A549 (cell line): ENCODE results near the gene ACSL4.

Experiments
- CEBPB ChIP-seq, 2 experiments: fragments of >200 bp in 1 of 2; sonication (Bioruptor Twin) in 1 of 2; formaldehyde crosslinking in 1 of 2; IDR thresholded peaks; 2 replicates each; pipeline ENCODE4 v1.6.1; 2012 to 2016
- EP300 ChIP-seq, 2 experiments: fragments of >200 bp; sonication (Bioruptor Twin); formaldehyde crosslinking; IDR thresholded peaks; 2 replicates in 1 of 2; 3 replicates in 1 of 2; pipeline ENCODE4 v1.6.1; 2016 to 2017
- FOSB ChIP-seq: fragments of 250-450 bp; sonication (Bioruptor Pico); IDR thresholded peaks from 2 replicates; pipeline ENCODE4 v1.5.0; 2020; ENCODE audit warnings: mild to moderate bottlenecking, moderate library complexity
- MAFK ChIP-seq: fragments of 450-650 bp; IDR thresholded peaks from 2 replicates; pipeline ENCODE4 v1.6.1; 2014; ENCODE audit not compliant: partially characterized antibody
- MYC ChIP-seq: IDR thresholded peaks from 2 replicates; pipeline ENCODE4 v1.6.1; 2012; ENCODE audit warnings: mild to moderate bottlenecking, inconsistent platforms, low read length, improper control_type of control experiment, borderline replicate concordance
- POLR2A ChIP-seq: IDR thresholded peaks from 2 replicates; pipeline ENCODE4 v1.6.1; 2012; ENCODE audit warnings: mild to moderate bottlenecking, low read length
- RAD21 ChIP-seq, 2 experiments: fragments of >200 bp in 1 of 2; sonication (Bioruptor Twin) in 1 of 2; formaldehyde crosslinking in 1 of 2; IDR thresholded peaks in 1 of 2; conservative IDR thresholded peaks in 1 of 2; 2 replicates in 1 of 2; 3 replicates in 1 of 2; pipeline ENCODE4 v1.6.1; 2012 to 2018; ENCODE audit warnings: inconsistent platforms in 1 of 2
- RARB ChIP-seq: fragments of 250-450 bp; sonication (Bioruptor Pico); IDR thresholded peaks from 2 replicates; pipeline ENCODE4 v1.8.0; 2021; ENCODE audit warnings: mild to moderate bottlenecking, moderate library complexity
- RCOR1 ChIP-seq: fragments of 150-350 bp; IDR thresholded peaks from 2 replicates; pipeline ENCODE4 v1.6.1; 2014; ENCODE audit warnings: antibody characterized with exemption, low read length, low read depth
- SMC3 ChIP-seq: fragments of >200 bp; sonication (Bioruptor Twin); formaldehyde crosslinking; IDR thresholded peaks from 3 replicates; pipeline ENCODE4 v1.6.1; 2018; ENCODE audit warnings: inconsistent platforms
- ZNF302 ChIP-seq: fragments of 250-450 bp; sonication (Bioruptor Pico); IDR thresholded peaks from 2 replicates; pipeline ENCODE4 v1.9.0; 2021; ENCODE audit warnings: inconsistent platforms, mild to moderate bottlenecking, moderate library complexity
- TF ChIP-seq, protein P1 (sequence below): fragments of >200 bp; sonication (Bioruptor Twin); formaldehyde crosslinking; IDR thresholded peaks from 3 replicates; pipeline ENCODE4 v1.5.1; 2016
- TF ChIP-seq, protein P2 (sequence below): fragments of >200 bp; sonication (Bioruptor Twin); formaldehyde crosslinking; IDR thresholded peaks from 2 replicates; pipeline ENCODE4 v1.6.1; 2016
- TF ChIP-seq, protein P3 (sequence below): fragments of 250-450 bp; sonication (Bioruptor Pico); IDR thresholded peaks from 2 replicates; pipeline ENCODE4 v1.5.0; 2021; ENCODE audit warnings: mild to moderate bottlenecking, moderate library complexity, borderline replicate concordance

GRCh38 chrX:109747681-109748080 is 14.6 kb upstream of the ACSL4 start:
- TF ChIP-seq, protein P1, sequence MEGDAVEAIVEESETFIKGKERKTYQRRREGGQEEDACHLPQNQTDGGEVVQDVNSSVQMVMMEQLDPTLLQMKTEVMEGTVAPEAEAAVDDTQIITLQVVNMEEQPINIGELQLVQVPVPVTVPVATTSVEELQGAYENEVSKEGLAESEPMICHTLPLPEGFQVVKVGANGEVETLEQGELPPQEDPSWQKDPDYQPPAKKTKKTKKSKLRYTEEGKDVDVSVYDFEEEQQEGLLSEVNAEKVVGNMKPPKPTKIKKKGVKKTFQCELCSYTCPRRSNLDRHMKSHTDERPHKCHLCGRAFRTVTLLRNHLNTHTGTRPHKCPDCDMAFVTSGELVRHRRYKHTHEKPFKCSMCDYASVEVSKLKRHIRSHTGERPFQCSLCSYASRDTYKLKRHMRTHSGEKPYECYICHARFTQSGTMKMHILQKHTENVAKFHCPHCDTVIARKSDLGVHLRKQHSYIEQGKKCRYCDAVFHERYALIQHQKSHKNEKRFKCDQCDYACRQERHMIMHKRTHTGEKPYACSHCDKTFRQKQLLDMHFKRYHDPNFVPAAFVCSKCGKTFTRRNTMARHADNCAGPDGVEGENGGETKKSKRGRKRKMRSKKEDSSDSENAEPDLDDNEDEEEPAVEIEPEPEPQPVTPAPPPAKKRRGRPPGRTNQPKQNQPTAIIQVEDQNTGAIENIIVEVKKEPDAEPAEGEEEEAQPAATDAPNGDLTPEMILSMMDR = no peak
- no peak for TF ChIP-seq POLR2A
- peak; percentile 74 for TF ChIP-seq MAFK
- TF ChIP-seq RAD21 (conservative IDR thresholded peaks at IDR 0.05 in 1 of 2, IDR thresholded peaks at IDR 0.05 in 1 of 2) = no peak
- TF ChIP-seq SMC3 = no peak
- TF ChIP-seq MYC = no peak
- no peak for TF ChIP-seq RARB
- no peak for TF ChIP-seq CEBPB (IDR thresholded peaks at IDR 0.05)
- TF ChIP-seq EP300 (IDR thresholded peaks at IDR 0.05) = no peak
- TF ChIP-seq FOSB (CRISPR knock-in tag) = no peak
- TF ChIP-seq, protein P2, sequence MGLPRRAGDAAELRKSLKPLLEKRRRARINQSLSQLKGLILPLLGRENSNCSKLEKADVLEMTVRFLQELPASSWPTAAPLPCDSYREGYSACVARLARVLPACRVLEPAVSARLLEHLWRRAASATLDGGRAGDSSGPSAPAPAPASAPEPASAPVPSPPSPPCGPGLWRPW = no peak
- TF ChIP-seq, protein P3, sequence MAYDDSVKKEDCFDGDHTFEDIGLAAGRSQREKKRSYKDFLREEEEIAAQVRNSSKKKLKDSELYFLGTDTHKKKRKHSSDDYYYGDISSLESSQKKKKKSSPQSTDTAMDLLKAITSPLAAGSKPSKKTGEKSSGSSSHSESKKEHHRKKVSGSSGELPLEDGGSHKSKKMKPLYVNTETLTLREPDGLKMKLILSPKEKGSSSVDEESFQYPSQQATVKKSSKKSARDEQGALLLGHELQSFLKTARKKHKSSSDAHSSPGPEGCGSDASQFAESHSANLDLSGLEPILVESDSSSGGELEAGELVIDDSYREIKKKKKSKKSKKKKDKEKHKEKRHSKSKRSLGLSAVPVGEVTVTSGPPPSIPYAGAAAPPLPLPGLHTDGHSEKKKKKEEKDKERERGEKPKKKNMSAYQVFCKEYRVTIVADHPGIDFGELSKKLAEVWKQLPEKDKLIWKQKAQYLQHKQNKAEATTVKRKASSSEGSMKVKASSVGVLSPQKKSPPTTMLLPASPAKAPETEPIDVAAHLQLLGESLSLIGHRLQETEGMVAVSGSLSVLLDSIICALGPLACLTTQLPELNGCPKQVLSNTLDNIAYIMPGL (CRISPR knock-in tag) = no peak
- no peak for TF ChIP-seq RCOR1
- no peak for TF ChIP-seq ZNF302 (CRISPR knock-in tag)
